Retinal pigment epithelial cell (primary cell): ENCODE measurements around the gene RBMS3.
"Not testable (repeated sequence)": the region's sequence is repeated elsewhere in the genome, so short reads cannot be mapped to it uniquely, and the experiment has no call there.

ENCODE experiments used
- DNase-seq: peaks from one replicate; pipeline ENCODE4 v3.0.0-alpha.2; 2010; ENCODE audit warnings: low read depth
- H3K4me3 ChIP-seq: 2 replicates; pipeline ENCODE4 v1.5.1; 2011; ENCODE audit warnings: mild to moderate bottlenecking, low read length, control low read depth, moderate library complexity
- TF ChIP-seq, protein P1 (sequence below): conservative IDR thresholded peaks from 2 replicates; pipeline ENCODE4 v1.5.1; 2011; ENCODE audit warnings: low read depth, low read length, control low read depth, inconsistent platforms

Gene RBMS3

DNA sequence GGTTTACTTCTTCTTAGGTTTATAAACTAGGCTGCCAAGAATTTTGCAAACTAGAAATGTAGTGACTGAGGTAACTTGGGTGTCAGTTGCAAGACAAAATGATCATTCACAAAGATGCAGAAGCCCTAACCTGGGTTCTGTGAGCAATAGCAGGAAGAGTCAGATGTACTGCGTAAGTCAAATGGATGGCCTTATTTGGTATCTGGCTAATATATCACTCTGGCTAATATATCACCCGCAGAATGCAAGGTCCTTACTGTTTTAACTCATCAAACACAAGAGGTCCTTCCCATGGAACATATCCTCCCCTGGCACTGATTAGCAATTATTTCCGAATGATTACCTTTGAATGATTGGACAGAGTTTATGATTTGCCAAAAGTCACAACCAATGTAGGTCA is 37.4 kb downstream of the RBMS3 start:
- no peak for DNase-seq
- TF ChIP-seq, protein P1, sequence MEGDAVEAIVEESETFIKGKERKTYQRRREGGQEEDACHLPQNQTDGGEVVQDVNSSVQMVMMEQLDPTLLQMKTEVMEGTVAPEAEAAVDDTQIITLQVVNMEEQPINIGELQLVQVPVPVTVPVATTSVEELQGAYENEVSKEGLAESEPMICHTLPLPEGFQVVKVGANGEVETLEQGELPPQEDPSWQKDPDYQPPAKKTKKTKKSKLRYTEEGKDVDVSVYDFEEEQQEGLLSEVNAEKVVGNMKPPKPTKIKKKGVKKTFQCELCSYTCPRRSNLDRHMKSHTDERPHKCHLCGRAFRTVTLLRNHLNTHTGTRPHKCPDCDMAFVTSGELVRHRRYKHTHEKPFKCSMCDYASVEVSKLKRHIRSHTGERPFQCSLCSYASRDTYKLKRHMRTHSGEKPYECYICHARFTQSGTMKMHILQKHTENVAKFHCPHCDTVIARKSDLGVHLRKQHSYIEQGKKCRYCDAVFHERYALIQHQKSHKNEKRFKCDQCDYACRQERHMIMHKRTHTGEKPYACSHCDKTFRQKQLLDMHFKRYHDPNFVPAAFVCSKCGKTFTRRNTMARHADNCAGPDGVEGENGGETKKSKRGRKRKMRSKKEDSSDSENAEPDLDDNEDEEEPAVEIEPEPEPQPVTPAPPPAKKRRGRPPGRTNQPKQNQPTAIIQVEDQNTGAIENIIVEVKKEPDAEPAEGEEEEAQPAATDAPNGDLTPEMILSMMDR: no peak
- H3K4me3 ChIP-seq: no peak overlapping the region

DNA sequence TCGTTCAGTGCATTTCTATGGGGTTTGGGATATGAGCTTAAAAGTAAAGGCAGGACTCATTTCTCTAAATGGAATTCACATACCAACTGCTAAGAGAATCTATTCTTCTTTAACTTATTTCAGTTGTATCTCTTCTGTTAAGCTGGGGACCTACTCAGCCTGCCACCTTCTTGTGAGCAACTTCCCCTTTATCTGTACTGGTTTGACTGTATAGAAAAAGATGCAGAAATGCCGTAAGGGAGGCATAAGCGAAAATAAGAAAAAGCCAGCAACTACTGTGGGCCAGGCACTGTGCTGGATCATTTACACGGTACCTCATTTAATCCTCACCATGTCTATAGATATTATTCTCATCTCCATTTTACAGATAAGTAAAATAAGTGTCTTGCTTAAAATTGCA is 38.4 kb downstream of the RBMS3 start:
- no peak for DNase-seq
- TF ChIP-seq, protein P1: no peak
- no peak overlapping the region for H3K4me3 ChIP-seq

DNA sequence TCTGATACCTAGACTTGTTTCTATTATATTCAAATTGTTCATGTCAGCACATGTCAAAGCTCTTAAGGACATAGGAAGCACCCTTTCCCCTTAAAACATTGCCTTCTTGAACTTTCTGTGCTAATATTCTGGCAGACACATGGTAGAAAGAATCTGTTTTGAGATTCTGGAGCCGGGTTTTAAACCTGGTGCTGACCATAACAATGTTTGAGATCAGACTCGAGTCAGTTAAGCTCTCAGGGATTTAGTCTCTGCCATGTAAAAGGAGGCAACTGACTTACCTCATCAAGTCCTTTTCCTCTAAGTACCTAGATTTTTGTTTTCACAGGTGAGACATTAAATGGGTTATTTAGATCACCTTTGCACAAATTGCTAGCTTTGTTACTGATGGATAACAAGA is 38.9 kb downstream of the RBMS3 start:
- H3K4me3 ChIP-seq: no peak overlapping the region
- TF ChIP-seq, protein P1: no peak
- no peak for DNase-seq

DNA sequence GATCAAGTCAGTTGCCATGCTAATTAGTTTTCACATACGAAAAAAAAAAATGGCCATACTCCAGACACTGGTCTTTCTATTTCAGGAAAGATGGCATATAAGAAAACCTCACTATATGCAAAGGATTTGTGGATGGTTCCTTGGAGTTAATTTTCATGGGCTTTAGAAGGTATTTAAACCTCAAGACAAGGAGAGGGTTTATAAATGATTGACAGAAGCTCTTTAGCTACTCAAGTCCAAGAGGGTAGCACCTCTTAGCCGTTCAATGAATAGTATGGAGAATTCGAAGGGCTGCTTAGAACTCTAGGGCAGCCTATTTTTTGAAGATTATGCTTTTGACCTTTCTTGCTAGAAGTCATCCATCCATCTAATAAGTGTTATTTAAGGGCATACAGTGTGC is 41.7 kb downstream of the RBMS3 start:
- no peak overlapping the region for H3K4me3 ChIP-seq
- TF ChIP-seq, protein P1: no peak
- DNase-seq: no peak

DNA sequence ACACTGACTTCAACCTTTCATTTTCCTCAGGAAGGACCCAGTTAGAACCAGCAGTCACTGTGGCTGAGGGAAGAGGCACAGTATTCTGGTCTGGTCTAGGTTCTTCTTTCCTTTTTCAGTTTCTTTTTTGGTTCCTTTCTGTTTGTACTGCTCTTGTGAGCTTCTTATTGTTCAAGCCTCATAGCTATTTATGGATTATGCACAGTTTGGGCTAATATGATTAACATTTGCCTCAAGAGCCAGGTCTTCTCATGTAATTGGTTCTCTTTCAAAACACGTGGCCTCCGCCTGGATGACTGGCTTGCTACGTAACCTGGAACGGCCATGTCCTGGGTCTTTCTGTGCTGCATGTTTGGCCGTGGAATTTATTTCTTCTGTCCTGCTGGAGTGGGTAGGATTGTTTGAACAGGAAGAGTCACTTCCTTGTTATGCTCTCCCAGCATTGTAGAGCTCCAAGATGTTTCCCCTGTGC is 43.3 kb downstream of the RBMS3 start:
- no peak overlapping the region for H3K4me3 ChIP-seq
- TF ChIP-seq, protein P1: no peak
- DNase-seq: peak; percentile 46

DNA sequence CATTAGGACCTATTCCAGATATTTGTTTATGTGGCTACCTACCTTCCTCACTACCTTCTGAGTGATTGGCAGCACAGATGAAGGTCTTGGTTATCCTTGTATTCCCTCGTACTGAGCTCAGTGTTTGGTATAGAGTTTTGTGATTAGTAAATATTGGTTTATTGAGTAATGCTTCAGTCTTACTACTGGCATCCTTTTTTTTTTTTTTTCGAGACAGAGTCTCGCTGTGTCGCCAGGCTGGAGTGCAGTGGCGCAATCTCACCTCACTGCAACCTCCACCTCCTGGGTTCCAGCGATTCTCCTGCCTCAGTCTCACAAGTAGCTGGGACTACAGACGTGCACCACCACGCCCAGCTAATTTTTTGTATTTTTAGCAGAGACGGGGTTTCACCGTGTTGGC is 45.7 kb downstream of the RBMS3 start:
- not testable (repeated sequence) for DNase-seq, H3K4me3 ChIP-seq

DNA sequence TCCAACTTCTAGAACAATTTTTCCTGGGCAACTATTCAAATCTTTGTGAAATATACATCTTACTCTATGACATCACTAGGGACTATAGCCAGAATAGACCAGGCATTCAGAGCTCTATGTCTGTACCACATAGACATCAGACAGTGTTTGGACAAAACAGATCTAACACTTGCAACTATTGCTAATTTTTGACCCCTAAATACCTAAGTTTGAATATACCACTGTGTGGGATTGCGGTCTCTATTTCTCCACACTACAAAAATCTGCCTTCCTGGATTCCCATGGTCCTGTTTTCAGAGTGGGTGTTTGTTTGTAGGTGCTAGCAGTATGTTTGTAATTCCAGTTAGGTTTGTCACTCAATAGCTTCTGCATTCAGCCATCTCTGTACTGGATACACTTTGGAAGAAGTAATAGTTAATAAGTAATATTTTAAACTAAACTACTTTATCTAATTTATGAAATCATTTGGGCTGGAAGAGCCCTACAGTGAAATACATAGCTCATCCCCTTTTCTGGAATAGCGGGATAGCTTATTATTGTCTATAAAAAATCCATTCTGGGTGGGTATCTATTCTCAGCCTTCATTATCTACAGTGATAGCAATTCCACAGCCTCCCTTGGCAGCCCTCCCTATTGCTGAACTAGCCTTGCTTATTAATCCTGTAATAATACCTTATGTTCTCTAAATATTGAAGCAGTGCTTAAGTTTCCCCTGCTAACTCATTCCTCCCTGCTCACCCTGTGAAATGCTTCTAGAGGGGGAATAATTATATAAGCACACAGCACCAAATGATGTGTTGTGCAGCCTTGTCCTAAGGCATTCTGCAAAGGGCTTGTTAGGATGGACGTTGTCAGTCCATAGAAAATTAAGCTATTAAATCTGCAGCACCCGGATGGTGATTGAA is 49.4 kb downstream of the RBMS3 start:
- TF ChIP-seq, protein P1: no peak
- no peak for DNase-seq
- no peak overlapping the region for H3K4me3 ChIP-seq
